CD4-positive, alpha-beta T cell treated with Interleukin-21 for 1 hour (primary cell): Measurements from ENCODE around the gene PLXNA4.

Experiments used
- DNase-seq: peaks from one replicate; pipeline ENCODE4 v3.0.0-alpha.2; 2020

The PLXNA4 gene

GRCh38 chr7:132102391-132102790, 473.9 kb downstream of the PLXNA4 start:
- no peak for DNase-seq

GRCh38 chr7:132100981-132101380, 475.3 kb downstream of the PLXNA4 start:
- no peak for DNase-seq

- no peak for DNase-seq
Measured at GRCh38 chr7:132100483-132100882, 475.8 kb downstream of the PLXNA4 start.

- no peak for DNase-seq
Measured at GRCh38 chr7:132099163-132099562, 477.1 kb downstream of the PLXNA4 start.

- DNase-seq = no peak
Measured at GRCh38 chr7:132098327-132098726, 477.9 kb downstream of the PLXNA4 start.

- no peak for DNase-seq
Measured at GRCh38 chr7:132097550-132098134, 478.6 kb downstream of the PLXNA4 start.

DNA sequence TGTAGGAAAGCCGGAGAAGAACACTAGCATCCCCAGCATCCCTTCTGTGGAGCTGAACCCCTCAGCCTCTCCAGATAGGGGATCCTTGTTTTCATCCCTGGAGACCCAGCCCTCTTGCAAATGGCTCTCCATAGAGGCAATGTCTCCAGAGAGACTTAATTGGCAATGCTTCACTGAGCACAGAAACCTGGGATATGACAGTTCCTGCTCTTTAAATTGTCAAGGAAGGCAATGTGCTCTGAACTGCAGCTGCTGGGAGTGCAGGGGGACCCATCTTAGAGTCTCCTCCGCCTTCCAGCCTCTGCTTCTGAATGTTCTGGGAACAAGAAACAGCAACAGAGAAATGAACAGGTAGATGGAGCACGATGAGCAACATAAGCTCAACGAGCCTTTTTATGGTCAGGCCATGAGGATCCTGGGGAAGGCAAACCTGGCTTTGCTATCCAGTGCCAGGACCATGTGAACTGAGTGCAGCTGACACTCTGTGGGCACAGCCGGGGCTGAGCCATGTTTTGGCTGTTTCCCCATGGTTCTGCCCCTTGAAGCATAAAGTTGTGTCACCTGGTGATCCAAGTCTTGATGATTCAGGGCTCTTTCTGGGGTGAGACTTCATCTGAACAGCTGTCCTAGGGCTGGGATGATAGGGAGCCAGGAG, 481.0 kb downstream of the PLXNA4 start:
- DNase-seq = no peak

DNA sequence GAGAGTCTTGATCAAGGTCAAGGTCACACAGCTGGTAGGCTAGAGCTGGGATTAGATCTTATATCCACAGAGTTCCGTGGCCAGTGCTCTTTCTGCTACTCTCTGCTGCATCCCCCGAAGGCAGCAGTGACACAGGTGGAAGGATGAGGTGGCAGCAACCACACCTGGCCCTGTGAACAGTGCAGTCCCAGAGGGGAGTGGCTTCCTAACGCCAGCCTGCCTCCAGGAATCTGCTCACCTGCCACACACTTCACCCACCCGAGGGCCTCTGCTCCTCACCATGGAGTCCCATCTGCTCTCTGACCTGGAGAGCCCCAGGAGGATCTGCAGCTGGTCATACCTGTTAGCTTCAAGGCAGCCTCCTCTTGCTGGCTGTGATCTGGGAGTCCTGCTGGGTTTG, 484.2 kb downstream of the PLXNA4 start:
- DNase-seq = no peak

GRCh38 chr7:132091706-132092105, 484.6 kb downstream of the PLXNA4 start:
- no peak for DNase-seq

- no peak for DNase-seq
Measured at GRCh38 chr7:132090444-132090843, 485.8 kb downstream of the PLXNA4 start.

DNA sequence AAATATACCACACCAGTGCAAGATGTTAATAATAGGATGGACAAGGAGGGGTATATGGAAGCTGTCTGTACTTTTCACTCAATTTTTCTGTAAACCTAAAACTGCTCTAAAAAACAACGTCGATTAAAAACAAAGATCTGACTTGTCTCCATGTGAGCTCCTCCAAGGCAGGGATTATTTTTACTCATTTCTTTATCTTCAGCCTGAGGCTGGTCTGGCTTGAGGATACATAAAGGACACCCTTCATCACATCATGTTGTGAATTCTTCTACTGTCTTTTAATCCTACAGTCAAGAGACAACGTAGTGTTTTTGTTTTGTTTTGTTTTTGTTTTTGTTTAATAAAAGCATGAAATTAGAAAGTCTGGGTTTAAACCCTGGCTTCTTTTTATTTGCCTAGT, 486.9 kb downstream of the PLXNA4 start:
- DNase-seq = no peak

DNA sequence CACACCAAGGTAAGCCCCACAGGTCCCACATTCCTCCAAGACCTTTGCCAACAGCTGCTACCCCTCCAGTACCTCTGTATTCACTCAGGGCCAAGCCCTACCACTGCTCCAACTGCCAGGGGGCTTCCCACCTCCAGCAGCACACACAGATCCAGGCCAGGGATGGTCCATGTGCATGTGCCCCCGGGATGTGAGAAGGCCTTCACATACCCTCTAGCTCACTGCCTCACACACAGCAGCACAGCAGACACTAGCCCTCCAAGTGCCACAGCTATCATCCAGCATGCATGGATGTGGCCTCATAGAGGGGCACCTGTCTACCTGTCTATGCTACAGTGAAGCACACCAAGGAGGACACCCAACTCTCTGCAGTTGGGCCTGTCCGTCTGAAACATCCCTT, 488.8 kb downstream of the PLXNA4 start:
- DNase-seq = no peak

DNA sequence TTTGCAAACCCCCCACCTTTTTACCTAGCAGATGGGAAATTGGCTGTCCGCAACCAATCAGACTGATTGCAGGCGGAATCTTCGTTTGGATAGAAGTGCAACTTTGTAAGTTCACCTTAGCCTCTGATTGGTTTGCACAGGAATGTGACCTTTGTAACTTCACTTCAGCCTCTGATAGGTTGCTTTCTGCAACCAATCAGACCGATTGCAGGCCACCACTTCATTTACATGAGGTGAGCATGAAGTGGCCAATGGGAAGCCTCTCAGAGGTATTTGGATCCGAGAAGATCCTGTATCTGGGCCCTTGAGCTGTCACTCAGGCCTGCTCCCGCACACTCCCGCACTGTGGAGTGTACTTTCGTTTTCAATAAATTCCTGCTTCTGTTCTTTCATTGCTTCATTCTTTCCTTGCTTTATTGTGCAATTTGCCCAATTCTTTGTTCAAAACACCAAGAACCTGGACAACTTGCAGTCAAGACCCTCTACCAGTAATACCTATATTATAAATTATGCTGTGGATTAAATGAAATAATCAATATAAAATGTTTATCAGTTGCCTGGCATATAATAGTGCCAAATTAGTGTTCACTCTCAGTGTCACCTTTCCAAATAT, 491.4 kb downstream of the PLXNA4 start:
- DNase-seq = no peak

DNA sequence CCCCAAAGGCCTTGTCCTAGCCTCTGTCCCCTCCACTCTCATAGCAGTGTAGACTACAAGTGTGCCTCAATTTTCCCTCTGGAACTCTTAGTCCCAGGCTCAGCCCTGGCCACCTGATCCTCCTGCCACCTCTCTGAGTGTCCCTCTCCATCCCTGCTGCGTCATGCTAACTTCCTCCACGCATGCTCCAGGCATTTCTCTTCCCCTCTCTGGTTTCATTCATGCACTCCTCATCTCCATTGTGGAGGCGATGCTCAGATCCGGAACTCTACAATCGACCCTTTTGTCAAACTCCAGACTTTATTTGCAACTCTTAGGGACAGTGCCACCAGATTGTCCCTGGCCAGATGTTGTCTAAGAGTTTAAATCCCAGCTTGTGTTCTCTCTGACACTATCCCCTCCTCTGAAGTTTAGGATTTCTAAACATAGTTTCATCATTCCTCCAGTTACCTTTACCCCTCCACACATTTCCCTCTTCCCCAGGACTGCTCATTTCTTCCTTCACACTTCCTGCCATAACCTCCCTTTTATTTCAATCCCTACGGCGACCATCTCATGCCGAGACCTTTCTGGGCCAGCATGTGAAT, 492.6 kb downstream of the PLXNA4 start:
- DNase-seq = no peak

DNA sequence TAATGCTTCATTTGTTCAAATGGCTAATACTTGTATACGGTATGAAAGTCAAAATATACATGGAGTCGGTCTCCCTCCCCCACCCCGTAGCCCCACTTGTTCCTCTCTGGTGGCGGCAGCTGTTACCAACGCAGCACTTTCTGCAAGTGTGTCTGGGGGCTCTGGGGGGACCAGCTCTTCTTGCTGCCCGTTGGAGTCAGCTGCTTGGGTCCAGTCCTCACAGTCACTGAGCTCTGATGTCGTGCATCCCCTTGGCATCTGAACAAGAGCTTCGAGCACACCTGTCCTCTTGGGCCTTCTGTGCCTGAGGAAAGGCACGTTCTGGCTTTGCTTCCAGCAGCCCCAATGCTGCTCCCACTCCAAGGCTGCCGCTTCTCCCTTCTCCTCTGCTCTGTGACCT, 493.1 kb downstream of the PLXNA4 start:
- no peak for DNase-seq

DNA sequence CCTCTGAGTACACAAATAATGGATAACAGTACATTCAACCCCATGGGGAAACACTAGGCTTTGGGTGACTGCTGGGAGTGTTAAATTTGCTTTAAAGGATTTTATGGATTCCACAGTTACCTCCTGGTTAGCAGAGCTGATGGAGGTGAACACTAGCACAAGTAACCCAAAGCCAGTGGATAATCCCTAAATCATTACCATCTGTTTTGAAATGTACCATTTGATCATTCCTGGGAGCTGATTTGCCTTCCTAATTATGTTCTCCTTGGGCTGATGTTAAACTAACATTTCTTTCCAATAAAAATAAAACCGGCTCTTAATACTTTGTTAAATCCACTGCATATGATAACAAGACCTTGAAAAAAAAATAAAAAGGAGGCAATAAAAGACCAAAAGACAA, 493.9 kb downstream of the PLXNA4 start:
- no peak for DNase-seq

GRCh38 chr7:132081686-132082085, 494.6 kb downstream of the PLXNA4 start:
- DNase-seq = no peak

- DNase-seq = no peak
Measured at GRCh38 chr7:132080967-132081668, 495.2 kb downstream of the PLXNA4 start.

DNA sequence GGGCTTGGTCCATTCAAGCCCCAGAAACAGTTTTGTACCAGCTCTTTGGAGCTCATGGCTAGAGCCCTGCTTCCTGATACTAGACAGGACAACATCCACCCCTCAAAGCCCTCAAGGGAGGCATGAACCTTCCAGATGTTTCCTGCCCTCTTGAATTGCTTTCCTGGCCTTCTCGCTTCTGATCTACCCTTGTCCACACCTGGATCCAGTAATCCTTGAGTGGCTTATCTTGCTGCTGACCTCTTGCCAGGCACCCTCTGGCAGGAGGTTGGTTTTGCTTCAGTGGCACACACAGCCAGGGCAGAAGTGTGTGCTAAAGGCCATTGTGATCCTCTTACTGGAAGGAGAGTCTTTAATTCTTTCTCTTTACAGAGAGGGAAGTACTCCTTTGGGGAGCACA, 495.8 kb downstream of the PLXNA4 start:
- DNase-seq = no peak

DNA sequence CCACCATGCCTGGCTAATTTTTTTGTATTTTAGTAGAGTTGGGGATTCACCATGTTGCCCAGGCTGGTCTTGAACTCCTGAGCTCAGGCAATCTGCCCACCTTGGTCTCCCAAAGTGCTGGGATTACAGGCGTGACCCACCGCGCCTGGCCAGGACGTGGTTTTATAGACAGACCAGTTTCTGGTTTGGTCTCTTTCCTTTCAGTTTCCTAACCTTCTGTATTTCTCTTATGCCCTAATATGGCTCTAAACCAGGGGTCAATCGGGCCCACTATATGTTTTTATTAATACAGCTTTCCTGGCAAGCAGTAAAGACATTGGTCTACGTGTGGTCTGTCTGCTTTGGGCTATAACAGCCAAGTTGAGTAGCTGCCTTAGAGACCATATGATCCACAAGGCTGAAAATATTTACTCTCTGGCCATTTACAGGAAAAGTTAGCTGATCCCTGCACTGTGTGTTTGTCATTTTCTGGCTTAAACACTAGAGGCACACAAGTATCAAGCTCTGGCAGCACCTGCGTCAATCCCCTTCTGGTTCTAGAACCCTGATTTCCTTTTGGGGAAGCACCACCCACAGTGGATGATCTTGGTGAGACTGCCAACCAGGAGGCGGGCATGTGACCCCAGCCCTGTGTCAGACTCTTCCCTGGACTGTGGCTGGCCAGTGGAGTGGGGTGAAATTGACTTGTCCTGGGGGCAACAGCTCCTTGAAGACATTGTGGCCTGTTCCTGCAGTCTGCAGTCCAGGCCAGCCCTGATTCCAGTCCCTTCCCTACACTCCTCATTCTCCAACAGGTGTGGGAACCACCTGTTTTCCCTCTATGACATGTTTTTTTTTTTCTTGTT, 497.2 kb downstream of the PLXNA4 start:
- DNase-seq = no peak

DNA sequence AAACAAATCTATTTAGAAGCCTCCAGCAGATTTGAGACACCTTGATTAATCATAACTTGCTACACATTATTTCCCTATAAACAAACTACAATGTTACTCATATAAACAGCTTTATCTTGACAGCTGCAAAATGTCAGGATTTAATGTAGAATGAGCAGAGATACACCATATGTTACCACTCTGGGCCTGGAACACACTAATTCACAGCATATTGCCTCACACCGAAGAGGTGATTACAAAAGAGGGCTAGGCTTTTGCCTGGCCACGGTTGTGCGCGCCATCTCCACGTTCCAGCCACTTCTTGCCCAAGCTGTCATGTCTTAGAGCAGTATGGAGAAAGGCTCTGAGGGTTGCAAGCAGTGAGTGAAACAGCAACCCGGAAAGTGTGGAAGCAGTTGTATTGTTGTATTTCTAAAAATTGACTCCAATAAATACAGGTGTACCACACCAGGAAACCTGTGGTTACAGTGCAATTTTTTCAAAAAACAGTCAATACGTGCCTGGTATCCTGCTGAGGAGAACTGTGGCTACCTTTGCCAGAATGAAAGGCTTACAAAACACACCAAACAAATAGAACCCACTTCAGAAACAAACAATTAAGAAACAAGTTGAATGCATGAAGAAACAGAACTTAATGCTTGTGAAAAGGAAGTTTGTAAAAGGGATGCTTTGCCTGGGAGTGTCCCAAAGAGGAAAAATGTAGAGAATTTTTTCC, 498.1 kb downstream of the PLXNA4 start:
- no peak for DNase-seq
